Measurements from ENCODE around the gene MAJIN.

The MAJIN gene

DNA sequence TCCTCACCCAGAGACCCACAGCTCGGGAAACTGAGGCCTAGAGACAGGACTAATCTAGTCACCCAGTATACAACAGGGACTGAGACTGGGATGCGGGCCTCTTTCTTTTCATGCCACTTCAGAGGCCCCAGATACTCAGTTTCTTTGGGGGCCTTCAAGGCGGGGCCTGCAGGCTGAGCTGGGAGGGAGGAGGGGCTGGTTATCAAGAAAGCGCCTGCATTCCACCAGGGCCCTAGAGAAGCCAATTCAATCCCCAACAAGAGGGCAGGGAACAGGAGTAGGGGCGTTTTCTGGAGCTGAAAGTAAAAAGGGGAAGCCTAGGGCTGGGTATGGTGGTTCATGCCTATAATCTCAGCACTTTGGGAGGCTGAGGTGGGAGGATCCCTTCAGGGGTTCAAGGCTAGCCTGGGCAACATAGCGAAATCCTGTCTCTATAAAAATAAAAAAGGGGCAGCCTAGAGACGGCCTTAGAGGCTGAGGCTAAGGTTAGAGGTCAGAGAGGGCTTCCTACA lies 56.5 kb downstream of the MAJIN start:
- H3K36me3 ChIP-seq (ENCODE audit: insufficient read depth, low read length) = no peaks in the 10 kb centered on the region; the same call in 1 of the 2 replicates
- DNase-seq (ENCODE audit: low read depth, low spot score) = no peak
- H3K9me3 ChIP-seq (ENCODE audit: low read depth, low read length) = no peaks in the 10 kb centered on the region
- H3K27ac ChIP-seq = no peak overlapping the region
- TF ChIP-seq POLR2AphosphoS5 (IDR thresholded peaks at IDR 0.05; ENCODE audit: borderline replicate concordance, low read depth, low read length) (no peak), FOXP2 (optimal IDR thresholded peaks at IDR 0.05; ENCODE audit: control extremely low read depth, extremely low read length, insufficient read depth) (no peak), EZH2 (IDR thresholded peaks at IDR 0.05) (no peak)
- H3K4me3 ChIP-seq = peak overlapping the region; percentile 82
- peak overlapping the region; percentile 20 for H3K9ac ChIP-seq (ENCODE audit: insufficient read length)

DNA sequence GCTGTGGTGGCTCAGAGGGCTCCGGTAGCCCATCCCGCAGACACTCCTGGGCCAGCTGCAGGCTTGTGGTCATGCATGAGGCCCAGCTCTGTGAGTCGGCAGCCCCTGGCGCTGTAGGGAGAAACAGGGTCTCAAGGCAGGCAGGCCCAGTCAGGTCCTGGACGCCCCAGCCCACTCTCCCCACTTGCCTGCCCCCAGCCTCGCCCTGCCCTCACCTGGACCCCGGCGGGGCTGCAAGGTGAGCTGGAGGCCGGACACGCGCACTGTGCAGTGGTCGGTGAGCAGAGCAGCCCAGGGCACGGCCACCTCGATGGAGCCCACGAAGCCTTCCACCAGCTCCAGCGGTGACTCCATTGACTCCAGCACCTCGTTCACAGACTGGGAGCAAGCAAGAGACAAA lies 57.8 kb downstream of the MAJIN start:
- H3K4me3 ChIP-seq = no peak overlapping the region
- no peaks in the 10 kb centered on the region for H3K9me3 ChIP-seq (ENCODE audit: low read depth, low read length)
- no peak for DNase-seq (ENCODE audit: low read depth, low spot score)
- H3K36me3 ChIP-seq (ENCODE audit: insufficient read depth, low read length) = no peaks in the 10 kb centered on the region; the same call in 1 of the 2 replicates
- H3K27ac ChIP-seq = no peak overlapping the region
- no peak overlapping the region for H3K9ac ChIP-seq (ENCODE audit: insufficient read length)
- TF ChIP-seq EZH2 (IDR thresholded peaks at IDR 0.05) (no peak), POLR2AphosphoS5 (IDR thresholded peaks at IDR 0.05; ENCODE audit: borderline replicate concordance, low read depth, low read length) (no peak), FOXP2 (optimal IDR thresholded peaks at IDR 0.05; ENCODE audit: control extremely low read depth, extremely low read length, insufficient read depth) (no peak)

DNA sequence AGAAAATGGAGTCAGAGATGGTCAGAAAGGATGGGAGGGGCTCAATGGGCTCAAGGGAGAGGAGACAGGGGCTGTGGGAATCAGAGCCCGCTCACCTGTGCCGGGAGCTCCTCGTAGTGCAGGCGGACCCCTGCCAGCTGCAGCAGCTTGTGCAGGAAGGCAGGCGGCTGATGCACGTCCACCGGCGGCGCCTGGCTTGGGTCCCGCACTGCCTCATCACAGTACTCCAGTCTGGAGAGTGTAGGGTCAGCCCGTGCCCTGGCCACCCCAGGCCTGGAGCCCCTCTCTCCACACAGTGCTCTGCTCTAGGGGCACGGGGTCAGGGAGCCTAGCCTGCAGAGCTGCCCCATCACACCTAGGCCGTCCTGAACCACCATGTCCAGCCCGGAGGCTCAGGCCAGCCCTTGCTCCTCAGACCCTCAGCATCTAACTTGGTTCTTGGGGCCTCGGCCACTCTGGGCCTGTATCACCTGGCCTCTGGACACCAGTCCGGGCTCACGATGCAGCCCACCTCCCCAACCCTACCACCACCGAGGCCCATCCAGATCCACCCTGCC lies 58.7 kb downstream of the MAJIN start:
- Histone ChIP-seq H3K9ac (ENCODE audit: insufficient read length) (no peak overlapping the region), H3K36me3 (ENCODE audit: insufficient read depth, low read length) (no peaks in the 10 kb centered on the region; the same call in 1 of the 2 replicates), H3K9me3 (ENCODE audit: low read depth, low read length) (no peaks in the 10 kb centered on the region), H3K4me3 (no peak overlapping the region), H3K27ac (no peak overlapping the region)
- TF ChIP-seq POLR2AphosphoS5 (IDR thresholded peaks at IDR 0.05; ENCODE audit: borderline replicate concordance, low read depth, low read length) = no peak
- no peak for TF ChIP-seq FOXP2 (optimal IDR thresholded peaks at IDR 0.05; ENCODE audit: control extremely low read depth, extremely low read length, insufficient read depth)
- no peak for TF ChIP-seq EZH2 (IDR thresholded peaks at IDR 0.05)
- no peak for DNase-seq (ENCODE audit: low read depth, low spot score)

DNA sequence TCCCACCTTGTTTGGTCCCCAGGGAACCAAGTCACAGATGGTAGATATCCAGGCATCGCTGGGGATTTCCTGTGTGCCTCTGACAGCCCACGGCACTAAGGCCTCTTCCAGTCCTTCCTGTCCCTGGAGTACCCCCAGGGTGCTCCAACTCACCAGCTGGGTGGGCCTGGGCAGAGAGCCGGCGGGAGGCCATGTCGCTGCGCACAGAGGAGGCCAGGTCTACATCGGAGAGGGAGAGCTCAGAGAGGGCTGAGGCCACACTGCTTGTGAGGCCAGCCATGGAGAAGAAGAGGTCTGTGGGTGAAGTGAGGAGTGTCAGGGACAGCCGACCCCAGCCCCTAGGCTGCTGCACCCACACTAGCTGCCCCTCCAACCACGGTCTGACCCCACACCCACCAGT lies 60.2 kb downstream of the MAJIN start:
- Histone ChIP-seq H3K27ac (no peak overlapping the region), H3K4me3 (no peak overlapping the region), H3K9ac (ENCODE audit: insufficient read length) (no peak overlapping the region), H3K9me3 (ENCODE audit: low read depth, low read length) (no peaks in the 10 kb centered on the region), H3K36me3 (ENCODE audit: insufficient read depth, low read length) (no peaks in the 10 kb centered on the region; the same call in 1 of the 2 replicates)
- DNase-seq (ENCODE audit: low read depth, low spot score) = no peak
- TF ChIP-seq POLR2AphosphoS5 (IDR thresholded peaks at IDR 0.05; ENCODE audit: borderline replicate concordance, low read depth, low read length) (no peak), EZH2 (IDR thresholded peaks at IDR 0.05) (no peak), FOXP2 (optimal IDR thresholded peaks at IDR 0.05; ENCODE audit: control extremely low read depth, extremely low read length, insufficient read depth) (no peak)

DNA sequence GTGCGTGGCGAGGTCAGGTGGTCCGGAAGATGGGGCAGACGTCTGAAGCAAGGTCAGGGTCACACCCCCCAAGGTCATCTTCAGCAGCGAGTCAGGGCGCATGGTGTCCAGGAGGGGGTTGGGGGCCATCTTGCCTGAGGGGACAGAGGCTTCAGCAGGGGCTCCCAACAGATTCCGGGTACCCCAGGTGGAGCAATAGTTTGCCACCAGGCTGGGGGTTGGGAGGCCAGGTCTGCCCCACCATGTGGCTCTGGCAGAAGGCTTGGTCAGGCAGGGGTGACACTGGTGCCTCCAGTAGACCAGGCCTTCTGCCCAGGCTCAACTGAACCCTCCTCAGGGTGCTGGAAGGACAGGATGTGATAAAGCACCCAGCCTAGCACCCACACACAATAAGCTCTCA lies 60.8 kb downstream of the MAJIN start:
- no peaks in the 10 kb centered on the region; the same call in 1 of the 2 replicates for H3K36me3 ChIP-seq (ENCODE audit: insufficient read depth, low read length)
- no peak overlapping the region for H3K9ac ChIP-seq (ENCODE audit: insufficient read length)
- no peak overlapping the region for H3K27ac ChIP-seq
- DNase-seq (ENCODE audit: low read depth, low spot score) = no peak
- no peak for TF ChIP-seq EZH2 (IDR thresholded peaks at IDR 0.05)
- TF ChIP-seq FOXP2 (optimal IDR thresholded peaks at IDR 0.05; ENCODE audit: control extremely low read depth, extremely low read length, insufficient read depth) = no peak
- no peak for TF ChIP-seq POLR2AphosphoS5 (IDR thresholded peaks at IDR 0.05; ENCODE audit: borderline replicate concordance, low read depth, low read length)
- H3K9me3 ChIP-seq (ENCODE audit: low read depth, low read length) = no peaks in the 10 kb centered on the region
- H3K4me3 ChIP-seq = no peak overlapping the region

DNA sequence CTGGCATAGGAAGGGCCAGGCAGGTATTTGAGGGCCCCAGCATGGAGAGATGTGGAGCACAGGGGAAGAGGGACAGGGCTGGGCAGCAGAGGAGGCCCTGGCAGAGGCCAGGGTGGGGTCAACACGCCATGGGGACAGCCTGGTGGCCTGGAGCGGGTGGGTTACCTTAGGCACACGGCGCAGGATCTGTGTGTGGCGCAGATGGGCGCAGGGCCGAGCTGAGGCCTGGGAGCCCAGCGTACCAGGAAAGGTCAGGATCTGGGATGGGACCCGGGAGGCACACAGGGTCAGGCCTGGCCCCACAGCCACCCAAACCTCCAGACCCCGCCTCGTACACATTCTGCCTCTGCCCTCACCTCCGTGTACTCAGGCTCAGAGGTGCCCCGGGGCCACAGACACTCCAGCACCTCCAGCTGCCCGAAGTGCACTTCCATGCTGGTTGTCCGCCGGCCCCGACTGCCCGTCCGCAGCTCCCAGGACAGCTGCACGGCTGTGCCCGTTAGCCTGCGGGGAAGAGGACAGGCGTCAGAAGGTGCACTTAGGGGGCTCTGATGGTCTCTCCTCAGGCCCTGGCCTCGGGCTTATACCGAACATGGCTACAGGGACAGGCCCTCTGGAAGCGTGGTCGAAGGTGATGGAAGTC lies 61.3 kb downstream of the MAJIN start:
- TF ChIP-seq EZH2 (IDR thresholded peaks at IDR 0.05) (no peak), FOXP2 (optimal IDR thresholded peaks at IDR 0.05; ENCODE audit: control extremely low read depth, extremely low read length, insufficient read depth) (no peak), POLR2AphosphoS5 (IDR thresholded peaks at IDR 0.05; ENCODE audit: borderline replicate concordance, low read depth, low read length) (no peak)
- DNase-seq (ENCODE audit: low read depth, low spot score) = no peak
- Histone ChIP-seq H3K9me3 (ENCODE audit: low read depth, low read length) (no peaks in the 10 kb centered on the region), H3K4me3 (no peak overlapping the region), H3K27ac (no peak overlapping the region), H3K9ac (ENCODE audit: insufficient read length) (no peak overlapping the region), H3K36me3 (ENCODE audit: insufficient read depth, low read length) (no peaks in the 10 kb centered on the region; the same call in 1 of the 2 replicates)

DNA sequence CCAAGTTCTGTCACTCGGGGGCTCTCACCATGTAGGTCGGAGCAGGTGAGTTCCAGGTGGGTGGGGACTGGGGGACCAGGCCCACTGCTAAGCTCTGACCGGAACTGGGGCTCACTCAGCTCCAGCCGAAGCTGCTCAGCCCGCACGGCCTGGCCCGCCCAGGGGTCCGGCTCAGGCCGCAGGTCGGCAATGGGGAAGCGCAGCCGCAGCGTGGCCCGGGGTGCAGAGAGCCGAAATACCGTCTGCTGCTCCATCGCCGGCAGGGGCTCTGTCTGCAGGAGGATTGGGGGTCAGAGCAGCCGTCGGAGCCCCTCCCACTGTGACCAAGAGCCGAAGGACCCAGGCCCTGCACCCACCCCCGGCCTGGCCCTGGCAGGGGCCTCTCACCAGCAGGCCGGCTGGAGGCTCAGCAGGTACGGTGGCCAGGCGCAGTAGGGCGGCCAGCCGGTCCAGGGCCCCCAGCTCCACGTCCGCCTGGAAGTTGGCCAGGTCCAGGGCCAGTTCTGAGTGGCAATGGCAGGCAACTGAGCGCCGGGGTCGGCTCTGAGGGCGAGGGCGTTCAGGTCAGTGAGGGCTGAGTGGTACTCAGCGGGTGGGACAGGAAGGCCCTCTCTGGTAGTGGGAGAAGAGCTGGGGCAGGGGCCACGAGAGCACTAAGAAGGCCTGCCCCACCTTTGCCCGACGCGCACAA lies 62.1 kb downstream of the MAJIN start:
- no peak overlapping the region for H3K27ac ChIP-seq
- no peak overlapping the region for H3K4me3 ChIP-seq
- no peak for TF ChIP-seq POLR2AphosphoS5 (IDR thresholded peaks at IDR 0.05; ENCODE audit: borderline replicate concordance, low read depth, low read length)
- no peak for TF ChIP-seq FOXP2 (optimal IDR thresholded peaks at IDR 0.05; ENCODE audit: control extremely low read depth, extremely low read length, insufficient read depth)
- no peak for TF ChIP-seq EZH2 (IDR thresholded peaks at IDR 0.05)
- no peak overlapping the region for H3K9ac ChIP-seq (ENCODE audit: insufficient read length)
- peaks cover 4% of the 10 kb centered on the region for H3K36me3 ChIP-seq (ENCODE audit: insufficient read depth, low read length)
- no peaks in the 10 kb centered on the region for H3K9me3 ChIP-seq (ENCODE audit: low read depth, low read length)
- DNase-seq (ENCODE audit: low read depth, low spot score) = no peak

DNA sequence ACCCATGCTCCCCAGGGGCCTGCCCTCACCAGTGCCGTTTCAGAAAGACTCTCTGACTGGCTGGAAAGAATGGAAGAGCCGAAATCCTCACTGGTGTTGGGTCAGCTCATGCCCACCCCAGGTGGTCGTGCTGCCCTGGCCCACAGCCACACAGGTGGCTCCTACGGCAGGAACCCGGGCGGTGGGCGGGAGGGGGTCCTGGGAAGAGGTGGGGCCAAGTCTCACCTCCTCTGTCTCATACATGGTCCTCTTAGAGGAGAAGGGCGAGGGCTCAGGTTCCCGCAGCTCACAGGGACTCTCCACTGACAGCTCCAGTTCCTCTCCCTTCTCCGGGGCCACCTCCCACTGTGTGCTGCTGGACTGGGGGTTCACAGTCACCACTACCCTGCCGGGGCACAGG lies 63.1 kb downstream of the MAJIN start:
- Histone ChIP-seq H3K36me3 (ENCODE audit: insufficient read depth, low read length) (peaks cover 4% of the 10 kb centered on the region), H3K9ac (ENCODE audit: insufficient read length) (no peak overlapping the region), H3K4me3 (no peak overlapping the region), H3K27ac (no peak overlapping the region), H3K9me3 (ENCODE audit: low read depth, low read length) (no peaks in the 10 kb centered on the region)
- DNase-seq (ENCODE audit: low read depth, low spot score) = no peak
- no peak for TF ChIP-seq FOXP2 (optimal IDR thresholded peaks at IDR 0.05; ENCODE audit: control extremely low read depth, extremely low read length, insufficient read depth)
- no peak for TF ChIP-seq POLR2AphosphoS5 (IDR thresholded peaks at IDR 0.05; ENCODE audit: borderline replicate concordance, low read depth, low read length)
- no peak for TF ChIP-seq EZH2 (IDR thresholded peaks at IDR 0.05)
